H1 (cell line): ENCODE results near the gene FGF14. TPM values are rescaled to one million over a fixed set of nuclear protein-coding genes. Genes with fewer than 3 reads are reported as not detected.

Experiments
- CTCF ChIA-PET: fragments of 300-600 bp; sonication (Branson Sonifier 250); formaldehyde crosslinking; loops from one replicate; lab custom pipeline; 2021; ENCODE audit not compliant: partially characterized antibody; lab: Charles Lee
- POLR2A ChIA-PET: fragments of 300-600 bp; sonication (Branson Sonifier 250); formaldehyde crosslinking; loops from one replicate; lab custom pipeline; 2021; ENCODE audit warnings: inconsistent platforms; ENCODE audit not compliant: partially characterized antibody; lab: Charles Lee
- DNase-seq, 2 experiments: peaks; one replicate each; pipeline versions ENCODE4 v3.0.0 to v3.0.0-alpha.2; 2010 to 2022; ENCODE audit warnings: low spot score in 2 of 2, low read depth in 1 of 2, mixed read lengths in 1 of 2
- FAIRE-seq: peaks from 2 replicates; lab custom pipeline; 2011; peaks lifted over from hg19 to GRCh38; lab: Jason Lieb, UNC
- H2AFZ ChIP-seq: 2 replicates; pipeline ENCODE4 v1.8.1; 2012; ENCODE audit warnings: low read length, inconsistent platforms
- H2AK5ac ChIP-seq: 2 replicates; pipeline ENCODE4 v1.6.1; 2013; ENCODE audit warnings: low read depth, low read length
- H2BK120ac ChIP-seq: replicated peaks from 2 replicates; pipeline ENCODE3; 2013; ENCODE audit warnings: low read depth, low read length, inconsistent platforms
- H2BK12ac ChIP-seq: 2 replicates; pipeline ENCODE4 v1.6.1; 2013; ENCODE audit warnings: low read depth, low read length
- H2BK15ac ChIP-seq: 2 replicates; pipeline ENCODE4 v1.6.1; 2013; ENCODE audit warnings: low read length
- H2BK20ac ChIP-seq: 2 replicates; pipeline ENCODE4 v1.6.1; 2013; ENCODE audit warnings: low read length
- H2BK5ac ChIP-seq: 2 replicates; pipeline ENCODE4 v1.6.1; 2013; ENCODE audit warnings: low read depth, low read length
- H3K14ac ChIP-seq: 2 replicates; pipeline ENCODE4 v1.6.1; 2013; ENCODE audit warnings: inconsistent platforms; ENCODE audit not compliant: insufficient read length
- H3K18ac ChIP-seq: 2 replicates; pipeline ENCODE4 v1.6.1; 2013; ENCODE audit warnings: low read length; ENCODE audit errors: extremely low read depth
- H3K23ac ChIP-seq: 2 replicates; pipeline ENCODE4 v1.6.1; 2013; ENCODE audit warnings: inconsistent platforms; ENCODE audit not compliant: insufficient read length
- H3K23me2 ChIP-seq: 2 replicates; pipeline ENCODE4 v1.6.1; 2013; ENCODE audit warnings: low read depth, low read length
- H3K27ac ChIP-seq: 2 replicates; pipeline ENCODE4 v1.6.1; 2011; ENCODE audit warnings: low read depth, low read length, inconsistent platforms
- H3K27me3 ChIP-seq, 4 experiments: replicated peaks in 1 of 4; 1 replicate in 1 of 4; 2 replicates in 3 of 4; pipeline versions ENCODE4 v1.6.1 to v1.8.1; 2011 to 2013; ENCODE audit warnings: low read length in 3 of 4, mild to moderate bottlenecking in 3 of 4, inconsistent platforms in 2 of 4, mixed read lengths in 2 of 4, moderate library complexity in 1 of 4; ENCODE audit not compliant: control insufficient read depth in 3 of 4, insufficient read depth in 3 of 4; ENCODE audit errors: extremely low read depth in 1 of 4
- H3K36me3 ChIP-seq, 4 experiments: 2 replicates each; pipeline versions ENCODE4 v1.6.1 to v1.8.1; 2011 to 2013; ENCODE audit warnings: mild to moderate bottlenecking in 4 of 4, low read length in 3 of 4, moderate library complexity in 2 of 4, control low read depth in 1 of 4, inconsistent platforms in 1 of 4; ENCODE audit not compliant: insufficient read depth in 4 of 4, control insufficient read depth in 2 of 4
- H3K4ac ChIP-seq: replicated peaks from 2 replicates; pipeline ENCODE3; 2013; ENCODE audit warnings: low read length, low read depth, mixed read lengths, inconsistent platforms; ENCODE audit not compliant: insufficient read length
- H3K4me1 ChIP-seq, 4 experiments: replicated peaks in 1 of 4; 1 replicate in 1 of 4; 2 replicates in 3 of 4; pipeline versions ENCODE4 v1.6.1 to v1.8.1; 2011 to 2013; ENCODE audit warnings: low read length in 3 of 4, inconsistent platforms in 2 of 4, mixed read lengths in 1 of 4; ENCODE audit not compliant: insufficient read depth in 4 of 4, control insufficient read depth in 3 of 4
- H3K4me2 ChIP-seq, 2 experiments: 2 replicates each; pipeline versions ENCODE4 v1.6.1 to v1.8.1; 2011 to 2013; ENCODE audit warnings: low read depth in 2 of 2, low read length in 2 of 2, control low read depth in 1 of 2, inconsistent platforms in 1 of 2, mild to moderate bottlenecking in 1 of 2; ENCODE audit not compliant: insufficient read depth in 1 of 2
- H3K4me3 ChIP-seq, 4 experiments: fragments of 200-600, 300-600 bp in 1 of 4; sonication (generic), shearing (Covaris generic), sonication (Bioruptor Twin) in 1 of 4; 2 replicates each; pipeline versions ENCODE4 v1.5.1 to v1.8.1; 2011 to 2016; ENCODE audit warnings: low read length in 4 of 4, low read depth in 3 of 4, control low read depth in 2 of 4, inconsistent platforms in 2 of 4, mild to moderate bottlenecking in 2 of 4, mixed read lengths in 1 of 4, moderate library complexity in 1 of 4; ENCODE audit not compliant: insufficient read depth in 2 of 4; ENCODE audit errors: extremely low read depth in 1 of 4
- H3K56ac ChIP-seq: replicated peaks from 2 replicates; pipeline ENCODE3; 2013; ENCODE audit warnings: low read depth, mild to moderate bottlenecking, mixed read lengths, low read length, inconsistent platforms; ENCODE audit not compliant: insufficient read length
- H3K79me1 ChIP-seq: 2 replicates; pipeline ENCODE4 v1.6.1; 2013; ENCODE audit warnings: low read depth, low read length, control low read depth
- H3K79me2 ChIP-seq, 2 experiments: 2 replicates each; pipeline versions ENCODE4 v1.6.1 to v1.8.1; 2012 to 2013; ENCODE audit warnings: low read length in 2 of 2, mild to moderate bottlenecking in 2 of 2, inconsistent platforms in 1 of 2; ENCODE audit not compliant: insufficient read depth in 2 of 2, control insufficient read depth in 1 of 2
- H3K9ac ChIP-seq, 4 experiments: replicated peaks in 1 of 4; 1 replicate in 1 of 4; 2 replicates in 3 of 4; pipeline versions ENCODE4 v1.6.1 to v1.8.1; 2011 to 2013; ENCODE audit warnings: low read depth in 3 of 4, low read length in 3 of 4, control low read depth in 2 of 4, mild to moderate bottlenecking in 2 of 4, moderate library complexity in 2 of 4, inconsistent platforms in 1 of 4; ENCODE audit errors: extremely low read depth in 1 of 4
- H3K9me3 ChIP-seq, 2 experiments: 2 replicates each; pipeline versions ENCODE4 v1.6.1 to v1.8.1; 2012 to 2013; ENCODE audit warnings: mild to moderate bottlenecking in 2 of 2, moderate library complexity in 2 of 2, control low read depth in 1 of 2, inconsistent platforms in 1 of 2, low read depth in 1 of 2, low read length in 1 of 2, mixed read lengths in 1 of 2; ENCODE audit not compliant: insufficient read depth in 2 of 2
- H4K20me1 ChIP-seq, 2 experiments: replicated peaks in 1 of 2; 2 replicates each; pipeline versions ENCODE3 to v1.8.1; 2011 to 2013; ENCODE audit warnings: inconsistent platforms in 2 of 2, low read length in 2 of 2, mild to moderate bottlenecking in 1 of 2; ENCODE audit not compliant: insufficient read depth in 2 of 2, control insufficient read depth in 1 of 2
- H4K5ac ChIP-seq: 2 replicates; pipeline ENCODE4 v1.6.1; 2013; ENCODE audit warnings: low read length, low read depth, mixed read lengths, inconsistent platforms; ENCODE audit not compliant: insufficient read length
- H4K8ac ChIP-seq: 2 replicates; pipeline ENCODE4 v1.8.0; 2013; ENCODE audit warnings: mild to moderate bottlenecking, moderate library complexity, low read length, inconsistent platforms; ENCODE audit not compliant: insufficient read depth; ENCODE audit errors: extremely low read depth
- H4K91ac ChIP-seq: replicated peaks from 2 replicates; pipeline ENCODE3; 2013; ENCODE audit warnings: low read length, mixed read lengths, inconsistent platforms; ENCODE audit not compliant: insufficient read length
- WGBS, 2 experiments: shearing (Covaris generic) in 1 of 2; methylation state at CpG; one replicate each; pipeline versions ENCODE4 v1.1.6 to v1.1.7; 2013 to 2015; ENCODE audit warnings: low lambda C conversion rate in 2 of 2, mixed read lengths in 2 of 2, inconsistent platforms in 1 of 2, low coverage in 1 of 2, missing lambda C conversion rate in 1 of 2; ENCODE audit not compliant: insufficient replicate concordance in 2 of 2, insufficient coverage in 1 of 2, insufficient read length in 1 of 2; ENCODE audit errors: extremely low coverage in 1 of 2, missing lambda C conversion rate in 1 of 2; 5-methylcytosine and 5-hydroxymethylcytosine counted together
- polyA plus RNA-seq, 7 experiments: library from polyadenylated mRNA; depleted of rRNA in 3 of 7; stranded (reverse) in 5 of 7; unstranded in 2 of 7; fragments of >200 nt in 5 of 7; fragments of 200-250 nt in 2 of 7; gene quantifications; 1 replicate in 5 of 7; 2 replicates in 1 of 7; 4 replicates in 1 of 7; pipeline versions ENCODE4 v1.2.1 to v1.2.3, GENCODE V29; 2011 to 2013; ENCODE audit warnings: missing spikeins in 2 of 7, mixed read lengths in 2 of 7
- total RNA-seq: library from RNA; stranded (reverse); fragmentation: NEBNext Ultra II Directional; extraction: Animal tissue kit (Norgen Biotek cat#: 25700); gene quantifications from 2 replicates; pipeline ENCODE4 v1.2.1, GENCODE V29; 2021

FGF14 gene
- total and polyA plus RNA-seq, 2 of the 8 experiments (the other 6 are each of a cell fraction or from before 2014, with no cell fraction given) = 0.05 to 0.58 TPM

DNA sequence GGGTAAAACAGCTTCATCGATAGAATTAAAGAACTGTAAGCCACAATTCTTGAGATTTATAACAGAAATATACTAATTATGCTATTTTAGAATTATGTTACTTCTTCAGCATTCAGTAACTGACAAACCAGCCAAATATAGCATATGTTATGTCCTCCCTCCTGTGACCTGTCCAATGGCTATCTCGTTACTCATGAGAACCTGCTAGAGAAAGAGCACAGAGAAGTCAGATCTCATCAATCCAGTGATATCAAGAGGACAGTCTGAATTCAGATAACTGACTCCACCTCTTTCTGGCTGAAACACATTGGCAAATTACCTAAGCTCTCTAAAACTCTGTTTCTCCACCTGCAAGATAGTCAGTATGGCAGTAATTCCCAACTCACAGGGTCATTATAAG is 170.4 kb downstream of the FGF14 start:
- Histone ChIP-seq H4K20me1 (no peaks in the 10 kb centered on the region), H2BK120ac (no peak overlapping the region), H3K18ac (no peak overlapping the region), H3K9me3 (no peaks in the 10 kb centered on the region), H3K23ac (no peak overlapping the region), H3K4ac (no peak overlapping the region), H3K4me1 (no peaks in the 10 kb centered on the region), H3K56ac (no peak overlapping the region), H2AFZ (no peak overlapping the region), H3K27ac (no peak overlapping the region), H2BK5ac (no peak overlapping the region), H3K23me2 (peaks cover 2% of the 10 kb centered on the region; the same call in 1 of the 2 replicates), H2BK12ac (no peak overlapping the region), H3K36me3 (no peaks in the 10 kb centered on the region), H3K4me3 (no peak overlapping the region), H4K5ac (no peak overlapping the region), H3K4me2 (no peak overlapping the region), H3K9ac (no peak overlapping the region), H2BK15ac (no peak overlapping the region), H3K79me2 (no peaks in the 10 kb centered on the region), H4K91ac (no peak overlapping the region), H4K8ac (no peak overlapping the region), H2BK20ac (no peak overlapping the region), H3K14ac (no peak overlapping the region), H3K27me3 (no peaks in the 10 kb centered on the region), H2AK5ac (no peak overlapping the region), H3K79me1 (no peaks in the 10 kb centered on the region)
- CTCF ChIA-PET = interaction anchor here (1.3 kb wide), 1 partner anchor 34 kb away, joined by 3 read pairs; no protein-coding TSS in a partner anchor
- POLR2A ChIA-PET = no interaction called here
- 90% methylated on average over 2 of the region's 2 CpGs; no CpG with 5 or more reads in 1 of the 2 experiments for WGBS, 2 experiments
- FAIRE-seq = no peak
- DNase-seq = no peak
